IMR-90 (cell line): ENCODE results near the gene AGAP1. TPM values are rescaled to one million over a fixed set of nuclear protein-coding genes. Genes with fewer than 3 reads are reported as not detected.

Experiments used
- ATAC-seq: fragments of 200-7000 bp; cut with Tn5 transposase; 2 replicates; pipeline ENCODE4 v1.9.1; 2020; ENCODE audit warnings: low read depth, mild to moderate bottlenecking, moderate library complexity
- BruUV-seq: library from RNA; stranded (reverse); fragments of 400-500 nt; replicated peaks from 2 replicates; lab custom pipeline; 2021; lab: Mats Ljungman, UMichigan
- CTCF ChIA-PET: fragments of 300-600 bp; formaldehyde crosslinking; extraction: SDS; loops from one replicate; lab custom pipeline; 2021; ENCODE audit warnings: antibody characterized with exemption; lab: Yijun Ruan, JAX
- POLR2A ChIA-PET: fragments of 300-600 bp; sonication (Branson Sonifier 250); formaldehyde crosslinking; loops from one replicate; lab custom pipeline; 2022; ENCODE audit warnings: antibody characterized with exemption; ENCODE audit not compliant: unreplicated experiment; lab: Charles Lee
- DNase-seq: peaks from one replicate; pipeline ENCODE4 v3.0.0; 2013
- H2AFZ ChIP-seq: replicated peaks from 2 replicates; pipeline ENCODE3; 2013; ENCODE audit warnings: low read length, mild to moderate bottlenecking; ENCODE audit not compliant: poor library complexity
- H2AK5ac ChIP-seq: 2 replicates; pipeline ENCODE4 v1.6.1; 2013; ENCODE audit warnings: low read depth, low read length, inconsistent platforms
- H2AK9ac ChIP-seq: replicated peaks from 2 replicates; pipeline ENCODE3; 2013; ENCODE audit warnings: mild to moderate bottlenecking, low read depth, low read length, moderate library complexity; ENCODE audit not compliant: poor library complexity
- H2BK120ac ChIP-seq: 2 replicates; pipeline ENCODE4 v1.6.1; 2013; ENCODE audit warnings: low read depth, low read length, inconsistent platforms
- H2BK15ac ChIP-seq: 3 replicates; pipeline ENCODE4 v1.6.1; 2013; ENCODE audit warnings: low read depth, low read length, inconsistent platforms
- H2BK20ac ChIP-seq: 2 replicates; pipeline ENCODE4 v1.6.1; 2013; ENCODE audit warnings: low read depth, mild to moderate bottlenecking, inconsistent platforms, low read length, moderate library complexity
- H2BK5ac ChIP-seq: 2 replicates; pipeline ENCODE4 v1.6.1; 2013; ENCODE audit warnings: mild to moderate bottlenecking, low read depth, low read length, inconsistent platforms; ENCODE audit not compliant: poor library complexity, severe bottlenecking
- H3K14ac ChIP-seq: replicated peaks from 2 replicates; pipeline ENCODE4 v1.6.1; 2013; ENCODE audit warnings: low read depth, low read length, inconsistent platforms
- H3K18ac ChIP-seq: 2 replicates; pipeline ENCODE4 v1.6.1; 2013; ENCODE audit warnings: low read depth, low read length, control low read depth
- H3K23ac ChIP-seq: 2 replicates; pipeline ENCODE4 v1.6.1; 2013; ENCODE audit warnings: low read depth, low read length, inconsistent platforms
- H3K27ac ChIP-seq: 2 replicates; pipeline ENCODE4 v1.5.1; 2013; ENCODE audit warnings: mild to moderate bottlenecking, control low read depth, low read length; ENCODE audit not compliant: insufficient read depth
- H3K27me3 ChIP-seq: 2 replicates; pipeline ENCODE4 v1.6.1; 2013; ENCODE audit warnings: low read length; ENCODE audit not compliant: control insufficient read depth, insufficient read depth
- H3K36me3 ChIP-seq: 2 replicates; pipeline ENCODE4 v1.6.1; 2013; ENCODE audit warnings: low read length, mixed read lengths; ENCODE audit not compliant: control insufficient read depth, insufficient read depth
- H3K4ac ChIP-seq: 2 replicates; pipeline ENCODE4 v1.6.1; 2013; ENCODE audit warnings: low read depth, low read length, inconsistent platforms
- H3K4me1 ChIP-seq: 2 replicates; pipeline ENCODE4 v1.6.1; 2013; ENCODE audit warnings: low read length, mixed read lengths; ENCODE audit not compliant: control insufficient read depth, insufficient read depth
- H3K4me2 ChIP-seq: 2 replicates; pipeline ENCODE4 v1.6.1; 2013; ENCODE audit warnings: low read depth, mild to moderate bottlenecking, control low read depth, low read length, moderate library complexity
- H3K4me3 ChIP-seq: 2 replicates; pipeline ENCODE4 v1.5.1; 2013; ENCODE audit warnings: low read depth, mild to moderate bottlenecking, control low read depth, low read length, moderate library complexity; ENCODE audit not compliant: insufficient read depth
- H3K56ac ChIP-seq: 2 replicates; pipeline ENCODE4 v1.6.1; 2013; ENCODE audit warnings: low read length, inconsistent platforms; ENCODE audit not compliant: insufficient read depth; ENCODE audit errors: extremely low read depth
- H3K79me1 ChIP-seq, 2 experiments: 2 replicates each; pipeline ENCODE4 v1.6.1; 2013; ENCODE audit warnings: low read length in 2 of 2, inconsistent platforms in 1 of 2, low read depth in 1 of 2
- H3K9ac ChIP-seq: 2 replicates; pipeline ENCODE4 v1.6.1; 2013; ENCODE audit warnings: low read depth, low read length, control low read depth
- H3K9me1 ChIP-seq: 2 replicates; pipeline ENCODE4 v1.6.1; 2013; ENCODE audit warnings: low read length, inconsistent platforms; ENCODE audit not compliant: insufficient read depth
- H3K9me3 ChIP-seq: 2 replicates; pipeline ENCODE4 v1.6.1; 2013; ENCODE audit warnings: low read length; ENCODE audit not compliant: control insufficient read depth, insufficient read depth
- H4K20me1 ChIP-seq: 2 replicates; pipeline ENCODE4 v1.6.1; 2013; ENCODE audit warnings: low read length, inconsistent platforms; ENCODE audit not compliant: insufficient read depth
- H4K5ac ChIP-seq: 2 replicates; pipeline ENCODE4 v1.6.1; 2013; ENCODE audit warnings: mild to moderate bottlenecking, low read depth, low read length, control low read depth
- H4K8ac ChIP-seq, 2 experiments: 2 replicates each; pipeline ENCODE4 v1.6.1; 2013; ENCODE audit warnings: low read depth in 2 of 2, low read length in 2 of 2, control low read depth in 1 of 2, inconsistent platforms in 1 of 2
- H4K91ac ChIP-seq: 2 replicates; pipeline ENCODE4 v1.6.1; 2013; ENCODE audit warnings: low read depth, low read length, inconsistent platforms; ENCODE audit not compliant: insufficient read depth
- BHLHE40 ChIP-seq: fragments of 150-350 bp; IDR thresholded peaks from 2 replicates; pipeline ENCODE4 v1.6.1; 2016; ENCODE audit warnings: mild to moderate bottlenecking, low read depth, low read length
- CEBPB ChIP-seq: IDR thresholded peaks from 2 replicates; pipeline ENCODE4 v1.6.1; 2012; ENCODE audit warnings: low read depth, low read length, improper control_type of control experiment
- CHD1 ChIP-seq: IDR thresholded peaks from 2 replicates; pipeline ENCODE4 v1.6.1; 2012; ENCODE audit warnings: low read depth, low read length, improper control_type of control experiment
- ELK1 ChIP-seq: fragments of 150-350 bp; IDR thresholded peaks from 2 replicates; pipeline ENCODE4 v1.6.1; 2016; ENCODE audit warnings: low read depth, mild to moderate bottlenecking, low read length, moderate library complexity, borderline replicate concordance
- FOS ChIP-seq: fragments of 150-350 bp; IDR thresholded peaks from 2 replicates; pipeline ENCODE4 v1.6.1; 2016; ENCODE audit warnings: low read depth, low read length
- MAFK ChIP-seq: IDR thresholded peaks from 2 replicates; pipeline ENCODE4 v1.6.1; 2012; ENCODE audit warnings: low read depth, low read length, improper control_type of control experiment
- MAZ ChIP-seq: IDR thresholded peaks from 2 replicates; pipeline ENCODE4 v1.6.1; 2012; ENCODE audit warnings: low read depth, mild to moderate bottlenecking, low read length, improper control_type of control experiment, moderate library complexity, borderline replicate concordance
- MXI1 ChIP-seq: IDR thresholded peaks from 2 replicates; pipeline ENCODE4 v1.6.1; 2012; ENCODE audit warnings: low read depth, mild to moderate bottlenecking, low read length, moderate library complexity, borderline replicate concordance
- NFE2L2 ChIP-seq: fragments of 150-350 bp; IDR thresholded peaks from 2 replicates; pipeline ENCODE4 v1.6.1; 2016; ENCODE audit warnings: low read depth, mild to moderate bottlenecking, low read length
- POLR2A ChIP-seq: IDR thresholded peaks from 2 replicates; pipeline ENCODE4 v1.6.1; 2012; ENCODE audit warnings: mild to moderate bottlenecking, low read depth, low read length
- RAD21 ChIP-seq: IDR thresholded peaks from 2 replicates; pipeline ENCODE4 v1.6.1; 2012; ENCODE audit warnings: low read length, improper control_type of control experiment
- RCOR1 ChIP-seq: IDR thresholded peaks from 2 replicates; pipeline ENCODE4 v1.6.1; 2012; ENCODE audit warnings: mild to moderate bottlenecking, low read length, improper control_type of control experiment; ENCODE audit not compliant: insufficient replicate concordance
- RFX5 ChIP-seq: IDR thresholded peaks from 2 replicates; pipeline ENCODE4 v1.8.0; 2012; ENCODE audit warnings: low read depth, mild to moderate bottlenecking, low read length, moderate library complexity
- SMC3 ChIP-seq: fragments of 150-350 bp; IDR thresholded peaks from 2 replicates; pipeline ENCODE4 v1.6.1; 2016; ENCODE audit warnings: low read depth, mild to moderate bottlenecking, antibody characterized with exemption, low read length, moderate library complexity
- USF2 ChIP-seq: fragments of 150-350 bp; IDR thresholded peaks from 2 replicates; pipeline ENCODE4 v1.6.1; 2017; ENCODE audit warnings: mild to moderate bottlenecking, antibody characterized with exemption, low read length, low read depth
- WGBS, 2 experiments: methylation state at CpG; one replicate each; pipeline versions ENCODE4 v1.1.5 to v1.1.7; 2013; ENCODE audit warnings: missing lambda C conversion rate in 2 of 2; ENCODE audit not compliant: insufficient read length in 1 of 2; ENCODE audit errors: extremely low coverage in 2 of 2; 5-methylcytosine and 5-hydroxymethylcytosine counted together
- dilution Hi-C: fragments of 300-500 bp; cut with HindIII; formaldehyde crosslinking; loops from one replicate; pipeline ENCODE4 v1.14.3; 2018; ENCODE audit warnings: low sequenced_read_pairs; ENCODE audit not compliant: unreplicated experiment
- in situ Hi-C: fragments of 300-500 bp; cut with MboI; formaldehyde crosslinking; loops from 3 replicates; pipeline ENCODE4 v1.14.3; 2019; ENCODE audit warnings: low sequenced_read_pairs, inconsistent platforms, mixed read lengths
- intact Hi-C: fragments of 100-400 bp; cut with micrococcal nuclease; formaldehyde crosslinking; loops from 2 replicates; pipeline ENCODE4 v1.10.0; 2022
- polyA plus RNA-seq, 3 experiments: library from polyadenylated mRNA; depleted of rRNA; stranded (reverse); fragments of >200 nt; gene quantifications; 2 replicates each; pipeline ENCODE4 v1.2.3, GENCODE V29; 2012; ENCODE audit warnings: low replicate concordance in 1 of 3
- total RNA-seq: library from RNA; depleted of rRNA; stranded (reverse); fragments of >200 nt; gene quantifications from 2 replicates; pipeline ENCODE4 v1.2.3, GENCODE V29; 2012

AGAP1 gene
- total and polyA plus RNA-seq, 2 of the 4 experiments (the other 2 are of a cell fraction): 15.1 to 16.4 TPM

- H3K56ac ChIP-seq: no peak overlapping the region
- no peak for DNase-seq
- no peak overlapping the region for H2AK9ac ChIP-seq
- H4K5ac ChIP-seq: no peak overlapping the region
- no peak overlapping the region for H2BK20ac ChIP-seq
- dilution Hi-C loops: no loop called here
- no peaks in the 10 kb centered on the region; the same call in none of the 2 replicates for H4K20me1 ChIP-seq
- no peaks in the 10 kb centered on the region for H3K36me3 ChIP-seq
- no peak overlapping the region for H3K9ac ChIP-seq
- H2AFZ ChIP-seq: peak overlapping the region; percentile 16
- peak overlapping the region; percentile 70 for H3K4me2 ChIP-seq
- no peak overlapping the region for H2BK5ac ChIP-seq
- BruUV-seq: no TSS peak
- H3K9me3 ChIP-seq: peaks cover 17% of the 10 kb centered on the region; the same call in 1 of the 2 replicates
- WGBS, 2 experiments: 6% methylated on average over 21 of the region's 58 CpGs; no CpG with 5 or more reads in 1 of the 2 experiments
- no peak overlapping the region for H4K8ac ChIP-seq
- H3K4ac ChIP-seq: no peak overlapping the region
- no peak overlapping the region for H3K14ac ChIP-seq
- H2AK5ac ChIP-seq: no peak overlapping the region
- intact Hi-C loops: no loop called here
- POLR2A ChIA-PET: no interaction called here
- ATAC-seq: no peak
- H3K4me3 ChIP-seq: peak overlapping the region; percentile 39
- peaks cover 2% of the 10 kb centered on the region; the same call in 1 of the 2 replicates for H3K4me1 ChIP-seq
- H2BK120ac ChIP-seq: no peak overlapping the region
- H3K27me3 ChIP-seq: peaks cover 99% of the 10 kb centered on the region
- H3K27ac ChIP-seq: no peak overlapping the region
- H2BK15ac ChIP-seq: no peak overlapping the region
- H4K91ac ChIP-seq: no peak overlapping the region
- no peaks in the 10 kb centered on the region for H3K79me1 ChIP-seq
- H3K18ac ChIP-seq: no peak overlapping the region
- H3K9me1 ChIP-seq: no peaks in the 10 kb centered on the region; the same call in 1 of the 2 replicates
- in situ Hi-C loops: loop anchor here (25.0 kb wide), 1 partner anchor 554 kb away; no protein-coding TSS in a partner anchor
- no peak overlapping the region for H3K23ac ChIP-seq
- CTCF ChIA-PET: interaction anchor here (1.3 kb wide), 1 partner anchor 387 kb away, joined by 3 read pairs; no protein-coding TSS in a partner anchor
- TF ChIP-seq NFE2L2 (no peak), ELK1 (no peak), RFX5 (no peak), USF2 (no peak), POLR2A (no peak), SMC3 (no peak), CEBPB (no peak), RCOR1 (no peak), BHLHE40 (no peak), MAFK (no peak), RAD21 (no peak), MXI1 (no peak), CHD1 (no peak), FOS (no peak), MAZ (no peak)
Observed at GRCh38 chr2:236165842-236166795, 672.3 kb downstream of the AGAP1 start.
